Measurements from ENCODE around the gene ZNF80.

Gene ZNF80

GRCh38 chr3:114218578-114219185 is 18.7 kb downstream of the ZNF80 start:
- no peak for DNase-seq

- no peak for DNase-seq
Measured at GRCh38 chr3:114218006-114218405, 19.4 kb downstream of the ZNF80 start.

GRCh38 chr3:114217266-114217665 is 20.1 kb downstream of the ZNF80 start:
- DNase-seq: no peak

- DNase-seq: no peak
Measured at GRCh38 chr3:114216186-114216970, 21.0 kb downstream of the ZNF80 start.

- no peak for DNase-seq
Measured at GRCh38 chr3:114214542-114215341, 22.6 kb downstream of the ZNF80 start.

GRCh38 chr3:114213627-114214541 is 23.5 kb downstream of the ZNF80 start:
- peak; percentile 53 for DNase-seq

GRCh38 chr3:114213292-114213626 is 24.1 kb downstream of the ZNF80 start:
- DNase-seq: no peak

- no peak for DNase-seq
Measured at GRCh38 chr3:114212646-114213045, 24.7 kb downstream of the ZNF80 start.

- DNase-seq: no peak
Measured at GRCh38 chr3:114207768-114208167, 29.6 kb downstream of the ZNF80 start.

- no peak for DNase-seq
Measured at GRCh38 chr3:114206342-114206741, 31.0 kb downstream of the ZNF80 start.

- DNase-seq: no peak
Measured at GRCh38 chr3:114205541-114205940, 31.8 kb downstream of the ZNF80 start.

GRCh38 chr3:114194750-114195149 is 42.6 kb downstream of the ZNF80 start:
- DNase-seq: no peak

GRCh38 chr3:114192136-114192535 is 45.2 kb downstream of the ZNF80 start:
- DNase-seq: no peak

GRCh38 chr3:114186501-114186900 is 50.9 kb downstream of the ZNF80 start:
- DNase-seq: no peak
